Measurements from ENCODE around the gene SORCS2. TPM values are rescaled to one million over a fixed set of nuclear protein-coding genes. Genes with fewer than 3 reads are reported as not detected.

Gene SORCS2
- polyA plus RNA-seq, 3 donors = 0.46 to 0.55 TPM; not detected in 1

- no peak overlapping the region for H3K4me3 Mint-ChIP-seq
- TF ChIP-seq, protein P1, sequence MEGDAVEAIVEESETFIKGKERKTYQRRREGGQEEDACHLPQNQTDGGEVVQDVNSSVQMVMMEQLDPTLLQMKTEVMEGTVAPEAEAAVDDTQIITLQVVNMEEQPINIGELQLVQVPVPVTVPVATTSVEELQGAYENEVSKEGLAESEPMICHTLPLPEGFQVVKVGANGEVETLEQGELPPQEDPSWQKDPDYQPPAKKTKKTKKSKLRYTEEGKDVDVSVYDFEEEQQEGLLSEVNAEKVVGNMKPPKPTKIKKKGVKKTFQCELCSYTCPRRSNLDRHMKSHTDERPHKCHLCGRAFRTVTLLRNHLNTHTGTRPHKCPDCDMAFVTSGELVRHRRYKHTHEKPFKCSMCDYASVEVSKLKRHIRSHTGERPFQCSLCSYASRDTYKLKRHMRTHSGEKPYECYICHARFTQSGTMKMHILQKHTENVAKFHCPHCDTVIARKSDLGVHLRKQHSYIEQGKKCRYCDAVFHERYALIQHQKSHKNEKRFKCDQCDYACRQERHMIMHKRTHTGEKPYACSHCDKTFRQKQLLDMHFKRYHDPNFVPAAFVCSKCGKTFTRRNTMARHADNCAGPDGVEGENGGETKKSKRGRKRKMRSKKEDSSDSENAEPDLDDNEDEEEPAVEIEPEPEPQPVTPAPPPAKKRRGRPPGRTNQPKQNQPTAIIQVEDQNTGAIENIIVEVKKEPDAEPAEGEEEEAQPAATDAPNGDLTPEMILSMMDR (IDR thresholded peaks at IDR 0.05) = no peak
- Histone ChIP-seq H3K9me3 (replicated peaks in 1 of 2; ENCODE audit: control insufficient read depth in 1 of 2, insufficient read depth in 1 of 2, low read length in 2 of 2) (no peaks in the 10 kb centered on the region), H3K27ac (ENCODE audit: low read depth in 1 of 2, low read length in 2 of 2) (no peak overlapping the region), H3K4me2 (replicated peaks; ENCODE audit: extremely low read depth, low read length, poor library complexity, severe bottlenecking) (no peak overlapping the region), H3K79me2 (ENCODE audit: insufficient read depth, low read length) (no peaks in the 10 kb centered on the region), H3K36me3 (replicated peaks in 1 of 2; ENCODE audit: control insufficient read depth in 1 of 2, insufficient read depth in 2 of 2, low read length in 2 of 2) (no peaks in the 10 kb centered on the region), H3K4me3 (replicated peaks in 1 of 3; ENCODE audit: low read depth in 2 of 3, low read length in 3 of 3) (no peak overlapping the region), H2AFZ (ENCODE audit: insufficient read depth, low read depth, low read length, poor library complexity, severe bottlenecking) (no peak overlapping the region), H3K27me3 (ENCODE audit: control insufficient read depth in 2 of 2, insufficient read depth in 2 of 2, low read length in 2 of 2) (no peaks in the 10 kb centered on the region), H3K4me1 (ENCODE audit: control insufficient read depth in 1 of 2, insufficient read depth in 2 of 2, low read length in 2 of 2) (no peaks in the 10 kb centered on the region), H4K20me1 (ENCODE audit: insufficient read depth, low read length) (no peaks in the 10 kb centered on the region), H3K9ac (ENCODE audit: insufficient read depth, low read length, poor library complexity, severe bottlenecking) (no peak overlapping the region)
- no peak overlapping the region for H3K27ac Mint-ChIP-seq
- no peaks in the 10 kb centered on the region for H3K36me3 Mint-ChIP-seq
- DNase-seq = no peak
- no peaks in the 10 kb centered on the region for H3K4me1 Mint-ChIP-seq
- peaks cover 0 to 5% (median 0%) of the 10 kb centered on the region in 7 donors for H3K9me3 Mint-ChIP-seq
- intact Hi-C loops (cut with micrococcal nuclease) = no loop called here
- H3K27me3 Mint-ChIP-seq (ENCODE audit: low read depth in 3 of 3) = peaks cover 6 to 19% (median 11%) of the 10 kb centered on the region in 3 donors
- 84% methylated on average over 4 of the region's 6 CpGs for WGBS (ENCODE audit: insufficient coverage)
Measured at GRCh38 chr4:7255996-7256395, 63.7 kb downstream of the SORCS2 start.

GRCh38 chr4:7256984-7257810 is 64.9 kb downstream of the SORCS2 start:
- H2AFZ ChIP-seq (ENCODE audit: insufficient read depth, low read depth, low read length, poor library complexity, severe bottlenecking) = no peak overlapping the region
- Mint-ChIP-seq H3K27ac (no peak overlapping the region), H3K36me3 (no peaks in the 10 kb centered on the region), H3K9me3 (peaks cover 0 to 5% (median 0%) of the 10 kb centered on the region in 7 donors), H3K27me3 (ENCODE audit: low read depth in 3 of 3) (peaks cover 6 to 16% (median 10%) of the 10 kb centered on the region in 3 donors), H3K4me1 (no peaks in the 10 kb centered on the region), H3K4me3 (no peak overlapping the region)
- intact Hi-C loops (cut with micrococcal nuclease) = no loop called here
- no peaks in the 10 kb centered on the region for H3K4me1 ChIP-seq (ENCODE audit: control insufficient read depth in 1 of 2, insufficient read depth in 2 of 2, low read length in 2 of 2)
- TF ChIP-seq, protein P1 (IDR thresholded peaks at IDR 0.05) = no peak
- no peak overlapping the region for H3K27ac ChIP-seq (ENCODE audit: low read depth in 1 of 2, low read length in 2 of 2)
- H4K20me1 ChIP-seq (ENCODE audit: insufficient read depth, low read length) = no peaks in the 10 kb centered on the region
- no peak overlapping the region for H3K4me2 ChIP-seq (replicated peaks; ENCODE audit: extremely low read depth, low read length, poor library complexity, severe bottlenecking)
- no peak for DNase-seq
- no peaks in the 10 kb centered on the region for H3K27me3 ChIP-seq (ENCODE audit: control insufficient read depth in 2 of 2, insufficient read depth in 2 of 2, low read length in 2 of 2)
- no peaks in the 10 kb centered on the region for H3K79me2 ChIP-seq (ENCODE audit: insufficient read depth, low read length)
- WGBS (ENCODE audit: insufficient coverage) = 98% methylated on average over 8 of the region's 17 CpGs
- H3K4me3 ChIP-seq (replicated peaks in 1 of 3; ENCODE audit: low read depth in 2 of 3, low read length in 3 of 3) = no peak overlapping the region
- no peaks in the 10 kb centered on the region for H3K36me3 ChIP-seq (replicated peaks in 1 of 2; ENCODE audit: control insufficient read depth in 1 of 2, insufficient read depth in 2 of 2, low read length in 2 of 2)
- H3K9ac ChIP-seq (ENCODE audit: insufficient read depth, low read length, poor library complexity, severe bottlenecking) = no peak overlapping the region
- no peaks in the 10 kb centered on the region for H3K9me3 ChIP-seq (replicated peaks in 1 of 2; ENCODE audit: control insufficient read depth in 1 of 2, insufficient read depth in 1 of 2, low read length in 2 of 2)

Data from CD14-positive monocyte (primary cell).